ENCODE data around the gene TEKT2. TPM values are rescaled to one million over a fixed set of nuclear protein-coding genes. Genes with fewer than 3 reads are reported as not detected.

The TEKT2 gene
- total RNA-seq, 1 experiment from 2014 or later, result 0.31 TPM

- BruUV-seq (replicated peaks), result no TSS peak
- no peaks in the 10 kb centered on the region for H3K9me3 Mint-ChIP-seq (ENCODE audit: low read depth, unreplicated experiment)
These were observed 23.5 kb downstream of the TEKT2 start for GRCh38 chr1:36107394-36107793.

DNA sequence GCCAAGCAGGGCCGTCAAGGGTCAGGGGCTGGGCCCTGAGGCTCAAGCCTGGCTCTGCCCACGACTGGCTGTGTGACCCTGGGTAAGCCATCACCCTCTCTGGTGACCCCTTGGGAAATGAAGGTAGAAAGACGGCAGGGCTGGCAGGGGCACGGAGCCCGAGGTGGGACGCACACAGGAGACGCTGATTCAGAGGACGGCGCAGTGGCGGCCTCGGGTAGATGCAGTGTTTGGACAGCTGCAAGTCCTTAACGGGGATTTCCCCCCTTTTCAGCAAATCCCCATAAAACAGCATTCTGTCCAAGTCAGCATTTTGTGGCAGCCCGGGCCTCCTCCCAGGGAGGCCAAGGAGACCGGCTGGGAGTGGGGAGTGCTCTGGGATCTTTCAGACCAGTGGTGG lies 24.4 kb downstream of the TEKT2 start:
- H3K27ac Mint-ChIP-seq (ENCODE audit: unreplicated experiment), result no peak overlapping the region
- intact Hi-C loops (cut with micrococcal nuclease; ENCODE audit: unreplicated experiment), result no loop called here
- peaks cover 9% of the 10 kb centered on the region for H3K4me1 Mint-ChIP-seq (ENCODE audit: low read depth, unreplicated experiment)
- H3K9me3 Mint-ChIP-seq (ENCODE audit: low read depth, unreplicated experiment), result no peaks in the 10 kb centered on the region
- CTCF ChIA-PET, result no interaction called here
- TF ChIP-seq CTCF (IDR thresholded peaks at IDR 0.05; ENCODE audit: unreplicated experiment), result no peak
- H3K36me3 Mint-ChIP-seq (ENCODE audit: insufficient read depth, unreplicated experiment), result no peaks in the 10 kb centered on the region
- H3K4me3 Mint-ChIP-seq (ENCODE audit: low read depth, unreplicated experiment), result no peak overlapping the region
- BruUV-seq (replicated peaks), result no TSS peak
- no peak for DNase-seq
- H3K27me3 Mint-ChIP-seq (ENCODE audit: unreplicated experiment), result peaks cover 32% of the 10 kb centered on the region

More at GRCh38 chr1:36107394-36107793, 23.5 kb downstream of the TEKT2 start:
- H3K4me3 Mint-ChIP-seq (ENCODE audit: low read depth, unreplicated experiment), result no peak overlapping the region
- intact Hi-C loops (cut with micrococcal nuclease; ENCODE audit: unreplicated experiment), result no loop called here
- CTCF ChIA-PET, result interaction anchor here (0.8 kb wide), 1 partner anchor 28 kb away, joined by 5 read pairs; no protein-coding TSS in a partner anchor
- no peak overlapping the region for H3K27ac Mint-ChIP-seq (ENCODE audit: unreplicated experiment)
- TF ChIP-seq CTCF (IDR thresholded peaks at IDR 0.05; ENCODE audit: unreplicated experiment), result no peak
- H3K36me3 Mint-ChIP-seq (ENCODE audit: insufficient read depth, unreplicated experiment), result no peaks in the 10 kb centered on the region
- H3K4me1 Mint-ChIP-seq (ENCODE audit: low read depth, unreplicated experiment), result peaks cover 9% of the 10 kb centered on the region
- peaks cover 23% of the 10 kb centered on the region for H3K27me3 Mint-ChIP-seq (ENCODE audit: unreplicated experiment)
- no peak for DNase-seq

- no peak overlapping the region for H3K27ac Mint-ChIP-seq (ENCODE audit: unreplicated experiment)
- no peaks in the 10 kb centered on the region for H3K36me3 Mint-ChIP-seq (ENCODE audit: insufficient read depth, unreplicated experiment)
- no TSS peak for BruUV-seq (replicated peaks)
- CTCF ChIA-PET, result no interaction called here
- H3K27me3 Mint-ChIP-seq (ENCODE audit: unreplicated experiment), result peaks cover 40% of the 10 kb centered on the region
- H3K4me1 Mint-ChIP-seq (ENCODE audit: low read depth, unreplicated experiment), result peaks cover 9% of the 10 kb centered on the region
- no peaks in the 10 kb centered on the region for H3K9me3 Mint-ChIP-seq (ENCODE audit: low read depth, unreplicated experiment)
- DNase-seq, result peak; percentile 58
- TF ChIP-seq CTCF (IDR thresholded peaks at IDR 0.05; ENCODE audit: unreplicated experiment), result no peak
- no peak overlapping the region for H3K4me3 Mint-ChIP-seq (ENCODE audit: low read depth, unreplicated experiment)
- intact Hi-C loops (cut with micrococcal nuclease; ENCODE audit: unreplicated experiment), result no loop called here
These were observed 25.3 kb downstream of the TEKT2 start for GRCh38 chr1:36109041-36109679.

- DNase-seq, result no peak
- no peak overlapping the region for H3K4me3 Mint-ChIP-seq (ENCODE audit: low read depth, unreplicated experiment)
- BruUV-seq (replicated peaks), result no TSS peak
- no peaks in the 10 kb centered on the region for H3K9me3 Mint-ChIP-seq (ENCODE audit: low read depth, unreplicated experiment)
- H3K36me3 Mint-ChIP-seq (ENCODE audit: insufficient read depth, unreplicated experiment), result no peaks in the 10 kb centered on the region
- H3K4me1 Mint-ChIP-seq (ENCODE audit: low read depth, unreplicated experiment), result peaks cover 9% of the 10 kb centered on the region
- no peak overlapping the region for H3K27ac Mint-ChIP-seq (ENCODE audit: unreplicated experiment)
- no peak for TF ChIP-seq CTCF (IDR thresholded peaks at IDR 0.05; ENCODE audit: unreplicated experiment)
- intact Hi-C loops (cut with micrococcal nuclease; ENCODE audit: unreplicated experiment), result no loop called here
- H3K27me3 Mint-ChIP-seq (ENCODE audit: unreplicated experiment), result peaks cover 48% of the 10 kb centered on the region
- CTCF ChIA-PET, result interaction anchor here (1.1 kb wide), 1 partner anchor 24 kb away, joined by 5 read pairs; no protein-coding TSS in a partner anchor
These were observed 27.3 kb downstream of the TEKT2 start for GRCh38 chr1:36111151-36111550.

All from Calu3 (cell line).